Gastrocnemius medialis (tissue), 4 donors: Measurements from ENCODE around the gene CTSE. TPM values are rescaled to one million over a fixed set of nuclear protein-coding genes. Genes with fewer than 3 reads are reported as not detected.

ENCODE experiments used
- ATAC-seq, 2 donors: fragments of 150-250 bp; one replicate each; pipeline ENCODE4 v1.9.1; 2016
- DNase-seq, 2 donors: peaks; one replicate each; pipeline ENCODE4 v3.0.0-alpha.2; 2019
- H3K27ac ChIP-seq, 4 donors: fragments of 200-600 bp; sonication (generic); 1 replicate in 1 of 4; 2 replicates in 3 of 4; pipeline ENCODE4 v1.5.1; 2016 to 2018; ENCODE audit warnings: mild to moderate bottlenecking in 2 of 4, moderate library complexity in 1 of 4
- H3K27me3 ChIP-seq, 3 donors: fragments of 200-600 bp; sonication (generic) in 2 of 3; 1 replicate in 1 of 3; 2 replicates in 2 of 3; pipeline versions ENCODE4 v1.5.1 to v1.6.0; 2016 to 2019; ENCODE audit warnings: mild to moderate bottlenecking in 1 of 3, moderate library complexity in 1 of 3
- H3K36me3 ChIP-seq, 2 donors: fragments of 200-600 bp; sonication (generic) in 1 of 2; one replicate each; pipeline ENCODE4 v1.5.1; 2017 to 2018
- H3K4me1 ChIP-seq, 2 donors: fragments of 200-600 bp; sonication (generic) in 1 of 2; one replicate each; pipeline ENCODE4 v1.5.1; 2016 to 2017; ENCODE audit warnings: mild to moderate bottlenecking in 2 of 2
- H3K4me3 ChIP-seq, 4 donors: fragments of 200-600 bp; sonication (generic) in 3 of 4; 1 replicate in 1 of 4; 2 replicates in 3 of 4; pipeline ENCODE4 v1.5.1; 2016 to 2019; ENCODE audit warnings: mild to moderate bottlenecking in 2 of 4
- H3K9me3 ChIP-seq, 3 donors: fragments of 200-600 bp; sonication (generic) in 2 of 3; 1 replicate in 1 of 3; 2 replicates in 2 of 3; pipeline ENCODE4 v1.5.1; 2016 to 2019
- POLR2A ChIP-seq, 2 donors: fragments of 450-650 bp; IDR thresholded peaks; one replicate each; pipeline ENCODE4 v1.6.1; 2017; ENCODE audit warnings: antibody characterized with exemption in 2 of 2, mild to moderate bottlenecking in 2 of 2, moderate library complexity in 2 of 2
- in situ Hi-C, 4 donors: fragments of 200-750 bp; cut with MboI; loops; one replicate each; pipeline versions ENCODE4 v1.15.0 to v1.8.0; 2017; ENCODE audit warnings: low sequenced_read_pairs in 4 of 4
- intact Hi-C: fragments of 100-400 bp; cut with DNase I; formaldehyde crosslinking; loops from one replicate; pipeline ENCODE4 v1.15.1; 2023; ENCODE audit warnings: low total_unique reads
- total RNA-seq, 4 donors: library from RNA; depleted of rRNA; stranded (reverse); fragments of >200 nt; gene quantifications; one replicate each; pipeline versions ENCODE4 v1.1.0 to v1.2.3, GENCODE V29; 2016
- TF ChIP-seq, protein P1 (sequence below), 5 experiments: fragments of 450-650 bp in 3 of 5; fragments of 200-600 bp in 2 of 5; sonication (generic) in 2 of 5; IDR thresholded peaks in 4 of 5; conservative IDR thresholded peaks in 1 of 5; 1 replicate in 4 of 5; 2 replicates in 1 of 5; pipeline ENCODE4 v1.5.1; 2016 to 2019; ENCODE audit warnings: antibody characterized with exemption in 5 of 5, mild to moderate bottlenecking in 3 of 5, moderate library complexity in 3 of 5

Gene CTSE
- not detected for total RNA-seq

DNA sequence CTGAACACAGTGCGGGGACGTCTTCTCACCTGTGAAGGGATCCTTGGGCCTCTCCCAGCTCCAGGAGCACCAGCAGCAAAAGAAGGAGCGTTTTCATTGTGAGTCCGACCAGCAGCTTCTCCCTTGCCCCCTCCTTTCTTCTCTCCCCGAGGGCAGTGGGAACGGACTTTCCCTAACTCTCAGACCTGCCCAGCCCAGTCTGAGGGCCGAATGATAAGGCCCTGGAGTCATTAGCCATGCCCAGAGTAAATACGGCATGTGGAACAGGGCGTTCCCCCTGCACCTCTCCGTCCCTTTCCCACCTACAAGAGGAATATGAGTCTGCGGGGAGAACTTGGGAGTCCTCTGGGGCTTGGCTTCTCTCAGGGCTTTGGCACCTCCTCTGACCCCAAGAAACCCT lies at the start of gene CTSE:
Gene CTSE (minus strand): TSS at position 201 of the 400 bp plus-strand sequence. CDS start 104 bp downstream, at position 97.
- Histone ChIP-seq H3K4me3 (no peak within 1 kb of the TSS), H3K36me3 (no peaks in the 10 kb centered on the region), H3K27ac (no peak within 1 kb of the TSS), H3K27me3 (no peaks in the 10 kb centered on the region), H3K4me1 (no peaks in the 10 kb centered on the region), H3K9me3 (no peaks in the 10 kb centered on the region)
- no peak for ATAC-seq
- no peak for DNase-seq
- in situ Hi-C loops (no loop called here), intact Hi-C loops (no loop called here)
- TF ChIP-seq POLR2A (IDR thresholded peaks at IDR 0.05): no peak
- TF ChIP-seq, protein P1, sequence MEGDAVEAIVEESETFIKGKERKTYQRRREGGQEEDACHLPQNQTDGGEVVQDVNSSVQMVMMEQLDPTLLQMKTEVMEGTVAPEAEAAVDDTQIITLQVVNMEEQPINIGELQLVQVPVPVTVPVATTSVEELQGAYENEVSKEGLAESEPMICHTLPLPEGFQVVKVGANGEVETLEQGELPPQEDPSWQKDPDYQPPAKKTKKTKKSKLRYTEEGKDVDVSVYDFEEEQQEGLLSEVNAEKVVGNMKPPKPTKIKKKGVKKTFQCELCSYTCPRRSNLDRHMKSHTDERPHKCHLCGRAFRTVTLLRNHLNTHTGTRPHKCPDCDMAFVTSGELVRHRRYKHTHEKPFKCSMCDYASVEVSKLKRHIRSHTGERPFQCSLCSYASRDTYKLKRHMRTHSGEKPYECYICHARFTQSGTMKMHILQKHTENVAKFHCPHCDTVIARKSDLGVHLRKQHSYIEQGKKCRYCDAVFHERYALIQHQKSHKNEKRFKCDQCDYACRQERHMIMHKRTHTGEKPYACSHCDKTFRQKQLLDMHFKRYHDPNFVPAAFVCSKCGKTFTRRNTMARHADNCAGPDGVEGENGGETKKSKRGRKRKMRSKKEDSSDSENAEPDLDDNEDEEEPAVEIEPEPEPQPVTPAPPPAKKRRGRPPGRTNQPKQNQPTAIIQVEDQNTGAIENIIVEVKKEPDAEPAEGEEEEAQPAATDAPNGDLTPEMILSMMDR (IDR thresholded peaks at IDR 0.05 in 4 of 5, conservative IDR thresholded peaks at IDR 0.05 in 1 of 5): no peak

DNA sequence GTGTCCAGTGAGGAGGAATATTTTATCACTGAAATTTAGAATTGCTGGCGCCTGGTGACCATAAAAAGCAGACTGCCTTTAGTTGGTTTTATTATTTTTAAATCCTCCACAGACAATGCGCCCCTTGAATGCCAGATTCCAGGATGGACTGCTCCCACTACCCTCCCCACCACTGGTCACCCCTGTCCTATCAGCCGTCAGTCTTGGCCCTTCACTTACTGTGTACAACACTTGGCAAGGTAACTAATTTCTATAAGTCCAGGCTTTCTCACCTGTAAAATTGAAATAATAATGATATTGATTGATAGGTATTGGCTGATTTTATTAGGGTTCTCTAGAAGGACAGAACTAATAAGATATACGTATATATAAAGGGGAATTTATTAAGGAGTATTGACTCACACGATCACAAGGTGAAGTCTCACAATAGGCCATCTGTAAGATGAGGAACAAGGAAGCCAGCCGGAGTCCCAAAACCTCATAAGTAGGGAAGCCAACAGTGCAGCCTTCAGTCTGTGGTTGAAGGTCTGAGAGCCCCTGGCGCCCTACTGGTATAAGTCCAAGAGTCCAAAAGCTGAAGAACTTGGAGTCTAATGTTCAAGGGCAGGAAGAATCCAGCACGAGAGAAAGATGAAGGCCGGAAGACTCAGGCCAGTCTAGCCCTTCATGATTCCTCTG lies 47.1 kb upstream of the CTSE start:
- TF ChIP-seq, protein P1 (IDR thresholded peaks at IDR 0.05 in 4 of 5, conservative IDR thresholded peaks at IDR 0.05 in 1 of 5): no peak
- no peak for TF ChIP-seq POLR2A (IDR thresholded peaks at IDR 0.05)
- ATAC-seq (no peak), DNase-seq (no peak)
- Histone ChIP-seq H3K9me3 (no peaks in the 10 kb centered on the region), H3K4me3 (no peak overlapping the region), H3K36me3 (no peaks in the 10 kb centered on the region), H3K4me1 (peaks cover 0 to 9% of the 10 kb centered on the region in 2 donors), H3K27me3 (no peaks in the 10 kb centered on the region), H3K27ac (no peak overlapping the region)
- in situ Hi-C loops (no loop called here), intact Hi-C loops (no loop called here)

- DNase-seq: no peak
- Histone ChIP-seq H3K4me1 (peaks cover 0 to 9% of the 10 kb centered on the region in 2 donors), H3K9me3 (no peaks in the 10 kb centered on the region), H3K36me3 (no peaks in the 10 kb centered on the region), H3K27me3 (no peaks in the 10 kb centered on the region), H3K4me3 (no peak overlapping the region), H3K27ac (no peak overlapping the region)
- intact Hi-C loops: no loop called here
- in situ Hi-C loops: no loop called here
- TF ChIP-seq POLR2A (IDR thresholded peaks at IDR 0.05): no peak
- TF ChIP-seq, protein P1 (IDR thresholded peaks at IDR 0.05 in 4 of 5, conservative IDR thresholded peaks at IDR 0.05 in 1 of 5): no peak
- no peak for ATAC-seq
These were observed 44.6 kb upstream of the CTSE start for GRCh38 chr1:206068314-206068713.

GRCh38 chr1:206067486-206068227 lies 44.0 kb upstream of the CTSE start:
- TF ChIP-seq, protein P1 (IDR thresholded peaks at IDR 0.05 in 4 of 5, conservative IDR thresholded peaks at IDR 0.05 in 1 of 5): no peak
- peak; percentile 39 to 60 for ATAC-seq
- in situ Hi-C loops: no loop called here

More at GRCh38 chr1:206067486-206068227, 44.0 kb upstream of the CTSE start:
- Histone ChIP-seq H3K27me3 (no peaks in the 10 kb centered on the region), H3K4me3 (no peak overlapping the region), H3K4me1 (peaks cover 0 to 9% of the 10 kb centered on the region in 2 donors), H3K27ac (no peak overlapping the region), H3K9me3 (no peaks in the 10 kb centered on the region), H3K36me3 (no peaks in the 10 kb centered on the region)
- intact Hi-C loops: no loop called here
- peak in 1 of 2 donors; percentile 21 for DNase-seq
